ENCODE measurements around the gene ERC2.

GRCh38 chr3:55718074-55718473, 750.2 kb downstream of the ERC2 start:
- TF ChIP-seq, protein P1, sequence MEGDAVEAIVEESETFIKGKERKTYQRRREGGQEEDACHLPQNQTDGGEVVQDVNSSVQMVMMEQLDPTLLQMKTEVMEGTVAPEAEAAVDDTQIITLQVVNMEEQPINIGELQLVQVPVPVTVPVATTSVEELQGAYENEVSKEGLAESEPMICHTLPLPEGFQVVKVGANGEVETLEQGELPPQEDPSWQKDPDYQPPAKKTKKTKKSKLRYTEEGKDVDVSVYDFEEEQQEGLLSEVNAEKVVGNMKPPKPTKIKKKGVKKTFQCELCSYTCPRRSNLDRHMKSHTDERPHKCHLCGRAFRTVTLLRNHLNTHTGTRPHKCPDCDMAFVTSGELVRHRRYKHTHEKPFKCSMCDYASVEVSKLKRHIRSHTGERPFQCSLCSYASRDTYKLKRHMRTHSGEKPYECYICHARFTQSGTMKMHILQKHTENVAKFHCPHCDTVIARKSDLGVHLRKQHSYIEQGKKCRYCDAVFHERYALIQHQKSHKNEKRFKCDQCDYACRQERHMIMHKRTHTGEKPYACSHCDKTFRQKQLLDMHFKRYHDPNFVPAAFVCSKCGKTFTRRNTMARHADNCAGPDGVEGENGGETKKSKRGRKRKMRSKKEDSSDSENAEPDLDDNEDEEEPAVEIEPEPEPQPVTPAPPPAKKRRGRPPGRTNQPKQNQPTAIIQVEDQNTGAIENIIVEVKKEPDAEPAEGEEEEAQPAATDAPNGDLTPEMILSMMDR (IDR thresholded peaks at IDR 0.05) = no peak
- TF ChIP-seq POLR2AphosphoS5 (IDR thresholded peaks at IDR 0.05) (no peak), POLR2A (IDR thresholded peaks at IDR 0.05) (no peak), EP300 (IDR thresholded peaks at IDR 0.05) (no peak)
